ENCODE data around the gene OPCML. TPM values are rescaled to one million over a fixed set of nuclear protein-coding genes. Genes with fewer than 3 reads are reported as not detected.

Gene OPCML
- total and polyA plus RNA-seq, 4 donors, result under 0.01 to 0.01 TPM; not detected in 2

GRCh38 chr11:133072858-133073582 lies 459.3 kb downstream of the OPCML start:
- H3K27me3 ChIP-seq (ENCODE audit: control insufficient read depth in 4 of 4, insufficient read depth in 4 of 4, low read length in 3 of 4), result peaks cover 0 to 9% (median 7%) of the 10 kb centered on the region in 4 donors
- H3K4me3 ChIP-seq (ENCODE audit: low read depth in 1 of 3, low read length in 3 of 3), result no peak overlapping the region
- TF ChIP-seq TAF1 (conservative IDR thresholded peaks at IDR 0.05) (no peak), ATF3 (IDR thresholded peaks at IDR 0.05) (no peak), YY1 (IDR thresholded peaks at IDR 0.05) (no peak), SP1 (IDR thresholded peaks at IDR 0.05) (no peak), RXRA (IDR thresholded peaks at IDR 0.05) (no peak), HNF4A (conservative IDR thresholded peaks at IDR 0.05) (no peak), FOXA1 (IDR thresholded peaks at IDR 0.05) (no peak)
- DNase-seq (ENCODE audit: low spot score), result no peak
- H3K4me1 ChIP-seq (ENCODE audit: control insufficient read depth in 4 of 4, insufficient read depth in 4 of 4, low read length in 3 of 4), result no peaks in the 10 kb centered on the region
- no peaks in the 10 kb centered on the region for H3K36me3 ChIP-seq (ENCODE audit: control insufficient read depth in 4 of 4, insufficient read depth in 3 of 4, low read depth in 1 of 4, low read length in 3 of 4)
- WGBS, result 78% methylated on average over 10 of the region's 10 CpGs
- H3K9ac ChIP-seq (ENCODE audit: low read depth in 1 of 2, low read length in 2 of 2), result no peak overlapping the region
- no peak overlapping the region for H3K27ac ChIP-seq (ENCODE audit: low read depth in 1 of 2, low read length in 2 of 2)
- H3K9me3 ChIP-seq (ENCODE audit: control insufficient read depth in 4 of 4, low read length in 3 of 4), result no peaks in the 10 kb centered on the region

GRCh38 chr11:133072378-133072777 lies 459.9 kb downstream of the OPCML start:
- H3K9ac ChIP-seq (ENCODE audit: low read depth in 1 of 2, low read length in 2 of 2), result no peak overlapping the region
- 69% methylated on average over 7 of the region's 7 CpGs for WGBS
- peaks cover 0 to 9% (median 7%) of the 10 kb centered on the region in 4 donors for H3K27me3 ChIP-seq (ENCODE audit: control insufficient read depth in 4 of 4, insufficient read depth in 4 of 4, low read length in 3 of 4)
- no peak for DNase-seq (ENCODE audit: low spot score)
- no peak for TF ChIP-seq NR2F2 (IDR thresholded peaks at IDR 0.05)
- no peak for TF ChIP-seq ATF3 (IDR thresholded peaks at IDR 0.05)
- no peak for TF ChIP-seq HNF4G (IDR thresholded peaks at IDR 0.05)
- H3K4me1 ChIP-seq (ENCODE audit: control insufficient read depth in 4 of 4, insufficient read depth in 4 of 4, low read length in 3 of 4), result no peaks in the 10 kb centered on the region
- H3K27ac ChIP-seq (ENCODE audit: low read depth in 1 of 2, low read length in 2 of 2), result no peak overlapping the region
- no peak overlapping the region for H3K4me3 ChIP-seq (ENCODE audit: low read depth in 1 of 3, low read length in 3 of 3)
- H3K9me3 ChIP-seq (ENCODE audit: control insufficient read depth in 4 of 4, low read length in 3 of 4), result no peaks in the 10 kb centered on the region
- no peaks in the 10 kb centered on the region for H3K36me3 ChIP-seq (ENCODE audit: control insufficient read depth in 4 of 4, insufficient read depth in 3 of 4, low read depth in 1 of 4, low read length in 3 of 4)

- Histone ChIP-seq H3K36me3 (ENCODE audit: control insufficient read depth in 4 of 4, insufficient read depth in 3 of 4, low read depth in 1 of 4, low read length in 3 of 4) (no peaks in the 10 kb centered on the region), H3K4me3 (ENCODE audit: low read depth in 1 of 3, low read length in 3 of 3) (no peak overlapping the region), H3K27ac (ENCODE audit: low read depth in 1 of 2, low read length in 2 of 2) (no peak overlapping the region), H3K4me1 (ENCODE audit: control insufficient read depth in 4 of 4, insufficient read depth in 4 of 4, low read length in 3 of 4) (no peaks in the 10 kb centered on the region), H3K27me3 (ENCODE audit: control insufficient read depth in 4 of 4, insufficient read depth in 4 of 4, low read length in 3 of 4) (peaks cover 0 to 9% (median 2%) of the 10 kb centered on the region in 4 donors), H3K9ac (ENCODE audit: low read depth in 1 of 2, low read length in 2 of 2) (no peak overlapping the region), H3K9me3 (ENCODE audit: control insufficient read depth in 4 of 4, low read length in 3 of 4) (no peaks in the 10 kb centered on the region)
- DNase-seq (ENCODE audit: low spot score), result no peak
- no peak for TF ChIP-seq MAX (IDR thresholded peaks at IDR 0.05)
- TF ChIP-seq HNF4A (conservative IDR thresholded peaks at IDR 0.05), result no peak
- no peak for TF ChIP-seq ZBTB33 (IDR thresholded peaks at IDR 0.05)
- no peak for TF ChIP-seq RXRA (IDR thresholded peaks at IDR 0.05)
- no peak for TF ChIP-seq YY1 (IDR thresholded peaks at IDR 0.05)
- no peak for TF ChIP-seq RAD21 (IDR thresholded peaks at IDR 0.05)
- no peak for TF ChIP-seq FOXA1 (IDR thresholded peaks at IDR 0.05)
- TF ChIP-seq TAF1 (conservative IDR thresholded peaks at IDR 0.05), result no peak
- TF ChIP-seq HNF4G (IDR thresholded peaks at IDR 0.05), result no peak
- TF ChIP-seq CTCF (IDR thresholded peaks at IDR 0.05; ENCODE audit: low read depth, low read length, missing input control), result no peak
- no peak for TF ChIP-seq REST (IDR thresholded peaks at IDR 0.05)
- TF ChIP-seq FOXA2 (IDR thresholded peaks at IDR 0.05), result no peak
- TF ChIP-seq ATF3 (IDR thresholded peaks at IDR 0.05), result no peak
- no peak for TF ChIP-seq NR2F2 (IDR thresholded peaks at IDR 0.05)
- TF ChIP-seq SP1 (IDR thresholded peaks at IDR 0.05), result no peak
- no peak for TF ChIP-seq GABPA (IDR thresholded peaks at IDR 0.05 in 1 of 2, conservative IDR thresholded peaks at IDR 0.05 in 1 of 2)
- no peak for TF ChIP-seq EGR1 (IDR thresholded peaks at IDR 0.05; ENCODE audit: low read depth in 2 of 2)
- TF ChIP-seq JUND (IDR thresholded peaks at IDR 0.05), result no peak
- 66% methylated on average over 3 of the region's 3 CpGs for WGBS
Measured at GRCh38 chr11:133070791-133071190, 461.5 kb downstream of the OPCML start.
